ENCODE results near the gene CLCN4. TPM values are rescaled to one million over a fixed set of nuclear protein-coding genes. Genes with fewer than 3 reads are reported as not detected.

CLCN4 gene
- total RNA-seq, 4 donors from 2014 or later = 0.54 to 5.0 (median 2.6) TPM

GRCh38 chrX:10206317-10206716 lies 49.5 kb downstream of the CLCN4 start:
- no peak overlapping the region for H3K4me3 ChIP-seq (ENCODE audit: low read depth, poor library complexity, severe bottlenecking)
- WGBS, 2 donors = 65 to 98% methylated on average over 8 to 9 of the region's 9 CpGs
- DNase-seq (ENCODE audit: low spot score in 2 of 2) = no peak
- intact Hi-C loops (cut with DNase I; ENCODE audit: low total_unique reads) = no loop called here
- TF ChIP-seq POLR2A (IDR thresholded peaks at IDR 0.05) (no peak), CTCF (IDR thresholded peaks at IDR 0.05) (no peak)

- no peak for TF ChIP-seq CTCF (IDR thresholded peaks at IDR 0.05)
- TF ChIP-seq POLR2A (IDR thresholded peaks at IDR 0.05) = no peak
- intact Hi-C loops (cut with DNase I; ENCODE audit: low total_unique reads) = no loop called here
- 82 to 86% methylated on average over 11 of the region's 11 CpGs for WGBS, 2 donors
- DNase-seq (ENCODE audit: low spot score in 2 of 2) = no peak
- no peak overlapping the region for H3K4me3 ChIP-seq (ENCODE audit: low read depth, poor library complexity, severe bottlenecking)
Measured at GRCh38 chrX:10208281-10208856, 51.6 kb downstream of the CLCN4 start.

GRCh38 chrX:10208953-10209352 lies 52.2 kb downstream of the CLCN4 start:
- DNase-seq (ENCODE audit: low spot score in 2 of 2) = no peak
- no peak overlapping the region for H3K4me3 ChIP-seq (ENCODE audit: low read depth, poor library complexity, severe bottlenecking)
- intact Hi-C loops (cut with DNase I; ENCODE audit: low total_unique reads) = no loop called here
- WGBS, 2 donors = 66 to 67% methylated on average over 4 of the region's 4 CpGs
- TF ChIP-seq CTCF (IDR thresholded peaks at IDR 0.05) (no peak), POLR2A (IDR thresholded peaks at IDR 0.05) (no peak)

- 88 to 95% methylated on average over 11 to 15 of the region's 15 CpGs for WGBS, 2 donors
- no peak for DNase-seq (ENCODE audit: low spot score in 2 of 2)
- intact Hi-C loops (cut with DNase I; ENCODE audit: low total_unique reads) = no loop called here
- no peak overlapping the region for H3K4me3 ChIP-seq (ENCODE audit: low read depth, poor library complexity, severe bottlenecking)
- no peak for TF ChIP-seq CTCF (IDR thresholded peaks at IDR 0.05)
- no peak for TF ChIP-seq POLR2A (IDR thresholded peaks at IDR 0.05)
Measured at GRCh38 chrX:10212395-10212794, 55.6 kb downstream of the CLCN4 start.

DNA sequence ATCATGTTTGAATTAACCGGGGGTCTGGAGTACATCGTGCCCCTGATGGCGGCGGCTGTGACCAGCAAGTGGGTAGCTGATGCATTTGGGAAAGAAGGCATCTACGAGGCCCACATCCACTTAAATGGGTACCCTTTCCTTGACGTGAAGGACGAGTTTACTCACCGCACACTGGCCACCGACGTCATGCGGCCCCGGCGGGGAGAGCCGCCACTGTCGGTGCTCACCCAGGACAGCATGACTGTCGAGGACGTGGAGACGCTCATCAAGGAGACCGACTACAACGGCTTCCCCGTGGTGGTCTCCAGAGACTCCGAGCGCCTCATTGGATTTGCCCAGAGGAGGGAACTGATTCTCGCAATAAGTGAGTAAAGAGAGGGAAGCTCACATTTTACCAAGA lies 56.9 kb downstream of the CLCN4 start:
- TF ChIP-seq CTCF (IDR thresholded peaks at IDR 0.05) (no peak), POLR2A (IDR thresholded peaks at IDR 0.05) (no peak)
- 91 to 98% methylated on average over 19 to 24 of the region's 24 CpGs for WGBS, 2 donors

GRCh38 chrX:10216208-10216607 lies 59.4 kb downstream of the CLCN4 start:
- 70 to 91% methylated on average over 8 of the region's 8 CpGs for WGBS, 2 donors
- no peak for TF ChIP-seq POLR2A (IDR thresholded peaks at IDR 0.05)
- no peak for TF ChIP-seq CTCF (IDR thresholded peaks at IDR 0.05)
- DNase-seq (ENCODE audit: low spot score in 2 of 2) = no peak
- H3K4me3 ChIP-seq (ENCODE audit: low read depth, poor library complexity, severe bottlenecking) = no peak overlapping the region
- intact Hi-C loops (cut with DNase I; ENCODE audit: low total_unique reads) = no loop called here

More for the DNA sequence above, 56.9 kb downstream of the CLCN4 start:
- H3K4me3 ChIP-seq (ENCODE audit: low read depth, poor library complexity, severe bottlenecking) = no peak overlapping the region
- DNase-seq (ENCODE audit: low spot score in 2 of 2) = no peak
- intact Hi-C loops (cut with DNase I; ENCODE audit: low total_unique reads) = no loop called here

All from lower leg skin (tissue), 4 donors.